NOMO-1 (cell line): ENCODE data around the gene METTL6.
"Not testable (repeated sequence)": the region's sequence is repeated elsewhere in the genome, so short reads cannot be mapped to it uniquely, and the experiment has no call there.

ENCODE experiments used
- DNase-seq, 2 experiments: peaks; one replicate each; lab custom pipeline; 2025; ENCODE audit not compliant: unreplicated experiment in 2 of 2; lab: John Stamatoyannopoulos, UW

Gene METTL6

GRCh38 chr3:15405448-15406050 lies 21.8 kb downstream of the METTL6 start:
- DNase-seq = peak; percentile 44 to 65

GRCh38 chr3:15404767-15405166 lies 22.6 kb downstream of the METTL6 start:
- peak in 1 of 2 experiments; percentile 48 for DNase-seq

- no peak for DNase-seq
Observed at GRCh38 chr3:15403965-15404364, 23.4 kb downstream of the METTL6 start.

GRCh38 chr3:15403495-15403894 lies 23.8 kb downstream of the METTL6 start:
- no peak for DNase-seq

GRCh38 chr3:15401936-15402335 lies 25.4 kb downstream of the METTL6 start:
- no peak for DNase-seq

GRCh38 chr3:15399970-15400369 lies 27.4 kb downstream of the METTL6 start:
- DNase-seq = no peak

- not testable (repeated sequence) for DNase-seq
Observed at GRCh38 chr3:15398731-15399133, 28.6 kb downstream of the METTL6 start.

- DNase-seq = not testable (repeated sequence)
Observed at GRCh38 chr3:15393252-15393651, 34.1 kb downstream of the METTL6 start.

GRCh38 chr3:15391007-15391406 lies 36.3 kb downstream of the METTL6 start:
- DNase-seq = no peak

- no peak for DNase-seq
Observed at GRCh38 chr3:15390460-15390859, 36.9 kb downstream of the METTL6 start.

- not testable (repeated sequence) for DNase-seq
Observed at GRCh38 chr3:15388335-15388734, 39.0 kb downstream of the METTL6 start.

GRCh38 chr3:15387735-15388134 lies 39.6 kb downstream of the METTL6 start:
- DNase-seq = no peak

- no peak for DNase-seq
Observed at GRCh38 chr3:15387171-15387581, 40.2 kb downstream of the METTL6 start.

- DNase-seq = peak; percentile 37 to 63
Observed at GRCh38 chr3:15386654-15386955, 40.7 kb downstream of the METTL6 start.

GRCh38 chr3:15385901-15386653 lies 41.3 kb downstream of the METTL6 start:
- no peak for DNase-seq

GRCh38 chr3:15385238-15385695 lies 42.1 kb downstream of the METTL6 start:
- DNase-seq = not testable (repeated sequence)

- DNase-seq = no peak
Observed at GRCh38 chr3:15384510-15385237, 42.7 kb downstream of the METTL6 start.

GRCh38 chr3:15382405-15382923 lies 44.9 kb downstream of the METTL6 start:
- DNase-seq = no peak

- DNase-seq = no peak
Observed at GRCh38 chr3:15380980-15381890, 46.1 kb downstream of the METTL6 start.

- peak; percentile 84 to 90 for DNase-seq
Observed at GRCh38 chr3:15377961-15378791, 49.2 kb downstream of the METTL6 start.
